ENCODE results near the gene ADAMTS2. TPM values are rescaled to one million over a fixed set of nuclear protein-coding genes. Genes with fewer than 3 reads are reported as not detected.

Gene ADAMTS2
- total RNA-seq, 4 donors from 2014 or later, result 39.5 to 61.9 (median 56.4) TPM

DNA sequence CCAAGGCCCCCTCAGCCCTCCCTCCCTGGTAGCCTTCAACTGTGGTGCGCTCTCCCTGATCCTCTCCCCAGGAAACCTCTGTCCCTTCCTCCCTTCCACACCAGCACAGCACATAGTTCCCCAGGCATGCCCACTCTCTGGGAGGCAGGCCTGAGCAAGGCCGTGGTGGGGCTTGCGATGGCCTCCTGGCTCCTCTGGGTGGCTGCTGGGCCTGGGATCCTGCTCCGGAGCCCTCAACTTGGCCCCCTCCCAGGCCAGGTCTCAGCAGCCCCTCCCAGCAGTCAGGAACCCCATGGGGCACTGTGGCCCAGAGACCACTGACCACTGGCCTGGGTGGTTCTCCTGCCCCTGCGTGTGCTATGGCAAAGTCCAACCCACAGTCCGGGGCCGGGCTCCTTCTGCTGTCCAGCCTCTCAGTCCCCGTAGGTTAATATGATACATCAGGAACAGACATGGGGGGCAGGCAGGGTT lies 159.3 kb downstream of the ADAMTS2 start:
- TF ChIP-seq, protein P1, sequence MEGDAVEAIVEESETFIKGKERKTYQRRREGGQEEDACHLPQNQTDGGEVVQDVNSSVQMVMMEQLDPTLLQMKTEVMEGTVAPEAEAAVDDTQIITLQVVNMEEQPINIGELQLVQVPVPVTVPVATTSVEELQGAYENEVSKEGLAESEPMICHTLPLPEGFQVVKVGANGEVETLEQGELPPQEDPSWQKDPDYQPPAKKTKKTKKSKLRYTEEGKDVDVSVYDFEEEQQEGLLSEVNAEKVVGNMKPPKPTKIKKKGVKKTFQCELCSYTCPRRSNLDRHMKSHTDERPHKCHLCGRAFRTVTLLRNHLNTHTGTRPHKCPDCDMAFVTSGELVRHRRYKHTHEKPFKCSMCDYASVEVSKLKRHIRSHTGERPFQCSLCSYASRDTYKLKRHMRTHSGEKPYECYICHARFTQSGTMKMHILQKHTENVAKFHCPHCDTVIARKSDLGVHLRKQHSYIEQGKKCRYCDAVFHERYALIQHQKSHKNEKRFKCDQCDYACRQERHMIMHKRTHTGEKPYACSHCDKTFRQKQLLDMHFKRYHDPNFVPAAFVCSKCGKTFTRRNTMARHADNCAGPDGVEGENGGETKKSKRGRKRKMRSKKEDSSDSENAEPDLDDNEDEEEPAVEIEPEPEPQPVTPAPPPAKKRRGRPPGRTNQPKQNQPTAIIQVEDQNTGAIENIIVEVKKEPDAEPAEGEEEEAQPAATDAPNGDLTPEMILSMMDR (IDR thresholded peaks at IDR 0.05), result no peak
- no peak for DNase-seq (ENCODE audit: low spot score)
- ATAC-seq (ENCODE audit: low FRiP score), result no peak

DNA sequence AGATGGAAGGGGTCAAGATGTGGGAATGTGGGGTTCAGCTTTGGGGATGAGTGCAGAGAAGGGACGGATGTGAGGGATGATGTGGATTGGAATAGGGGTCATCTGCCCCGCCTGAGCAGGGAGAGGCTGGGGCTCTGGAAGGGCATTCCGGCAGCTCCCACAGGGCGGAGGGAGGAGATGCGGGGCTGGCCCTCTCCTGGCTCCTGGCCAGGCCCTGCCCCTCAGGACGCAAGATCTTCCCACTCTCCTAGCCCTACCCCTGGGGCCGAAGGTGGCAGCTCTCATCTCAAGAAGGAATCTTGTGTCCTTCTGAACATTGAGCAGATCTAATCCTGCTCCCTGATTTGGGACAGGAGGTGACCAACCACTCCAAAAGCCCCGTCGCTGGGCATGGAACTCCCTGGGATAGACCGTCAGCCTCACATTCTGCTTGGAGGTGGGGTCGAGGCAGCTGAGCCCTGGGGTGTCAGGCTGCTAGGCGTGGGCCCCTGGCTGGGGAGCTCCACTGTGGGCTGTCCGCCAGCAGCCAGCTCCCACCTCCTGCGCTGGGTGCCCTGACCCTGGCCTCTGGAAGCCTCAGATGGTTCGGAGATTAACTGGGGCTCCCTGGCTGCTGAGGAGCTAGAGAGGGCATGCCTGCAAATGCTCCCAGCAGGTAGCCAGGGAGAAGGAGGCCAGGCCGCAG lies 159.9 kb downstream of the ADAMTS2 start:
- TF ChIP-seq, protein P1 (IDR thresholded peaks at IDR 0.05), result no peak
- ATAC-seq (ENCODE audit: low FRiP score) (peak; percentile 20), DNase-seq (ENCODE audit: low spot score) (no peak)

DNA sequence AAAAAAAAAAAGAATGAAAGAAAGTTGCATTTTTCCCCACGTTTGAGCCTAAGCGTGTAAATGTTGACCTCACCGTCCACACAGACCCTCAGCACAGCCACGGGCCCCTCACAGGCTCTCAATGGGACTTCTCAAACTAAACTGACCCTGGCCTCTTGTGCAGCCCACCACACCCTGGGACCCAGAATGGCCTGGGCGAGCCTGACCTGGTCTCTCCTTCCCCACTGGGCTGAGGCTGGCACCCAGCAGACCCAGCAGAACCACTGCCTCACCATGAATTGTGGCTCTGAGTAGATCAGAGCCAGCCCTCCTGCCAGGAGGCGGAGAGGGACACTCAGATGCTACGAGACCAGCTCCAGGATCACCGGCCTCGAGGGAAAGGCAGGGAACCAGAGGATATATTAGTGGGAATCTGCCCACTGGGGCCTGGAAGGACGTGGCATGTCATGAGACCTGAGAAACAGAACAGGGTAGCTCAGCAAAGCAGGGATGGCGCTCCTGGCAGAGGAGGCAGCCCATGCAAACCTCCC lies 160.7 kb downstream of the ADAMTS2 start:
- DNase-seq (ENCODE audit: low spot score), result no peak
- no peak for ATAC-seq (ENCODE audit: low FRiP score)
- TF ChIP-seq, protein P1 (IDR thresholded peaks at IDR 0.05), result no peak

DNA sequence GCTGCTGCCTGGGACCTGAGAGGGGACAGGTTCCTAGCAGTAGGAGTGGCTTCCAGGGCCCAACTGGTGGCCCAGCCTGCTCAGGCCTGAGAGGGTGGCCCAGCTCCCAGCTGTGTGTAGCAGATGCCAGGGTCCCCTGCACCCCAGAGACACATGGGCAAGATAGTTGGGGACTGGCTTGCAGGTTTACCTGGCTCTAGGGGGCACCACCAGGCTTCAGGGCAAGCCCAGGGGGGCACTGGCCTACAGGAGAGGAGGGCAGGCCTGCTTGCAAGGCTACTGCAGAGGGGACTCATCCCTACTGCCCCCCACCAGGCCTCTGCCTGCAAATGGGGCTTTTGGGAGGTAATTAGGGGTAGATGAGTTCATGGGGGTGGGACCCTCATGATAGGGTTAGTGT lies 161.8 kb downstream of the ADAMTS2 start:
- ATAC-seq (ENCODE audit: low FRiP score) (no peak), DNase-seq (ENCODE audit: low spot score) (no peak)
- TF ChIP-seq, protein P1 (IDR thresholded peaks at IDR 0.05), result no peak

DNA sequence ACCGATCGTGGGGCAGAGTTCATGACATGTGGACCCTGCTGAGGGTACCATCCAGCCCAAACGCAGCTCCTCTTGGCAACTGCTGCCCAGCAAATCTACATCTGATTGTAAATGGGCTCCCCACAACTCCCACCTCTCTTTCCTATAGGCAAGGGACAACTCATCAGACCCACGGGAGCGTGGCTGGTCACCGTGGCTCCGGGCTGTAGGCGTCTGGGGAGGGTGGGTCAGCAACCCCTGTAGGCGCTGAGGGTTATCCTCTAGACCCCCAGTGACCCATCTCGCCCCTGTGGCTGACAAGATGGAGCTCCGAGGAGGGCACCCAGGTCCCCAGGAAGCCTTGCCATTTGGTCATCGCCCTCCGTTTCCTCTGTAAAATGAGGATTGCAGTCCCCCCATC lies 162.7 kb downstream of the ADAMTS2 start:
- no peak for DNase-seq (ENCODE audit: low spot score)
- no peak for ATAC-seq (ENCODE audit: low FRiP score)
- TF ChIP-seq, protein P1 (IDR thresholded peaks at IDR 0.05), result no peak

DNA sequence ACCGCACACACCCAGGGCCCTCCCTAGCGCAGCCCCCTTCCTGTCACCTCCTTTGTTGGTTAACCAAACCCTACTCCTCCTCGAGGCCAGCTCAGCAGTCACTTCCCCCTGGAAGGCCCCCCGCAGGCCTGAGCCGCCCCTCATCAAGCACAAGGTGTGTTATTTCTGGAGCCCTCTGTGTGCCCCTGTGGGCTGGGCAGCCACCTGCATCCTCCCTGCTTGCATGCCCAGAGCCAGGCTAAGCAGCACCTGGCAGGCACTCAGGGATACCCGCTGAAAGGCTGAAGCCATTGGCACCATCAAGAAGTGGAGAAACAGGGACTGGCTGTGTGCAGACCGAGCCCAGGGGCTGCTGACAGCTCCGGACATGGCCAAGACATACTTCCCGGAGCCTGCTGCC lies 163.3 kb downstream of the ADAMTS2 start:
- ATAC-seq (ENCODE audit: low FRiP score), result no peak

More for the DNA sequence above, 163.3 kb downstream of the ADAMTS2 start:
- no peak for DNase-seq (ENCODE audit: low spot score)
- TF ChIP-seq, protein P1 (IDR thresholded peaks at IDR 0.05), result no peak
